ENCODE results near the gene HIP1R. TPM values are rescaled to one million over a fixed set of nuclear protein-coding genes. Genes with fewer than 3 reads are reported as not detected.
"Not testable (repeated sequence)": the region's sequence is repeated elsewhere in the genome, so short reads cannot be mapped to it uniquely, and the experiment has no call there.

The HIP1R gene
- total RNA-seq, 2 donors from 2014 or later = 12.8 to 19.3 TPM

- DNase-seq (ENCODE audit: low spot score) = peak; percentile 81
- intact Hi-C loops (cut with DNase I) = no loop called here
Measured at GRCh38 chr12:122867691-122868461, 32.6 kb downstream of the HIP1R start.

- intact Hi-C loops (cut with DNase I) = no loop called here
- peak; percentile 73 for DNase-seq (ENCODE audit: low spot score)
Measured at GRCh38 chr12:122868471-122869177, 33.4 kb downstream of the HIP1R start.

GRCh38 chr12:122869207-122869973 is 34.1 kb downstream of the HIP1R start:
- peak; percentile 67 for DNase-seq (ENCODE audit: low spot score)
- intact Hi-C loops (cut with DNase I) = no loop called here

GRCh38 chr12:122870163-122870842 is 35.0 kb downstream of the HIP1R start:
- intact Hi-C loops (cut with DNase I) = no loop called here
- peak; percentile 34 for DNase-seq (ENCODE audit: low spot score)

- intact Hi-C loops (cut with DNase I) = no loop called here
- peak; percentile 76 for DNase-seq (ENCODE audit: low spot score)
Measured at GRCh38 chr12:122870867-122871664, 35.8 kb downstream of the HIP1R start.

- peak; percentile 88 for DNase-seq (ENCODE audit: low spot score)
Measured at GRCh38 chr12:122871851-122872780, 36.9 kb downstream of the HIP1R start.

GRCh38 chr12:122872815-122873361 is 37.6 kb downstream of the HIP1R start:
- intact Hi-C loops (cut with DNase I) = no loop called here
- DNase-seq (ENCODE audit: low spot score) = peak; percentile 32

More at GRCh38 chr12:122871851-122872780, 36.9 kb downstream of the HIP1R start:
- intact Hi-C loops (cut with DNase I) = no loop called here

- peak; percentile 16 for DNase-seq (ENCODE audit: low spot score)
- intact Hi-C loops (cut with DNase I) = no loop called here
Measured at GRCh38 chr12:122873540-122873939, 38.3 kb downstream of the HIP1R start.

GRCh38 chr12:122874081-122874480 is 38.8 kb downstream of the HIP1R start:
- peak; percentile 72 for DNase-seq (ENCODE audit: low spot score)
- intact Hi-C loops (cut with DNase I) = no loop called here

GRCh38 chr12:122875590-122876220 is 40.4 kb downstream of the HIP1R start:
- peak; percentile 26 for DNase-seq (ENCODE audit: low spot score)
- intact Hi-C loops (cut with DNase I) = no loop called here

GRCh38 chr12:122876281-122876680 is 41.0 kb downstream of the HIP1R start:
- DNase-seq (ENCODE audit: low spot score) = peak; percentile 40
- intact Hi-C loops (cut with DNase I) = not testable (repeated sequence)

GRCh38 chr12:122876731-122877130 is 41.5 kb downstream of the HIP1R start:
- no peak for DNase-seq (ENCODE audit: low spot score)
- intact Hi-C loops (cut with DNase I) = no loop called here

- DNase-seq (ENCODE audit: low spot score) = no peak
- intact Hi-C loops (cut with DNase I) = no loop called here
Measured at GRCh38 chr12:122878780-122879612, 43.7 kb downstream of the HIP1R start.

GRCh38 chr12:122880155-122880667 is 45.0 kb downstream of the HIP1R start:
- no peak for DNase-seq (ENCODE audit: low spot score)
- intact Hi-C loops (cut with DNase I) = loop anchor here in 1 of 2 donors (2.0 kb wide), 1 partner anchor 19 kb away; no protein-coding TSS in a partner anchor

GRCh38 chr12:122880668-122881067 is 45.4 kb downstream of the HIP1R start:
- no peak for DNase-seq (ENCODE audit: low spot score)
- intact Hi-C loops (cut with DNase I) = loop anchor here in 1 of 2 donors (2.0 kb wide), 1 partner anchor 20 kb away; no protein-coding TSS in a partner anchor

All from posterior vena cava (tissue), 2 donors.